WTC11 (cell line): ENCODE results near the gene INPP5K. TPM values are rescaled to one million over a fixed set of nuclear protein-coding genes. Genes with fewer than 3 reads are reported as not detected.

Source experiments
- ATAC-seq: fragments of 200-7000 bp; cut with Tn5 transposase; 2 replicates; pipeline ENCODE4 v1.10.0; 2021; ENCODE audit warnings: mild to moderate bottlenecking, moderate library complexity
- CTCF ChIA-PET: fragments of 300-600 bp; sonication (Branson Sonifier 250); formaldehyde crosslinking; loops from one replicate; lab custom pipeline; 2021; ENCODE audit warnings: antibody characterized with exemption; lab: Charles Lee
- POLR2A ChIA-PET: fragments of 350-600 bp; sonication (Branson Sonifier 250); formaldehyde crosslinking; loops from one replicate; lab custom pipeline; 2021; ENCODE audit warnings: antibody characterized with exemption; lab: Charles Lee
- DNase-seq: peaks from one replicate; pipeline ENCODE4 v3.0.0; 2021; ENCODE audit warnings: low spot score
- H3K27ac Mint-ChIP-seq: 2 replicates; pipeline ENCODE4 v1.8.0; 2021; ENCODE audit warnings: mixed read lengths
- H3K27me3 Mint-ChIP-seq: 2 replicates; pipeline ENCODE4 v1.8.0; 2021; ENCODE audit warnings: low read depth, mild to moderate bottlenecking, moderate library complexity, mixed read lengths
- H3K36me3 Mint-ChIP-seq: 2 replicates; pipeline ENCODE4 v1.8.0; 2021; ENCODE audit warnings: mixed read lengths
- H3K4me1 Mint-ChIP-seq: 2 replicates; pipeline ENCODE4 v1.8.0; 2022; ENCODE audit warnings: mixed read lengths
- H3K4me3 Mint-ChIP-seq: 2 replicates; pipeline ENCODE4 v1.8.0; 2021; ENCODE audit warnings: mild to moderate bottlenecking, moderate library complexity, mixed read lengths
- H3K9me3 Mint-ChIP-seq: 2 replicates; pipeline ENCODE4 v1.8.0; 2021; ENCODE audit warnings: mixed read lengths
- ATF1 ChIP-seq: sonication (generic); formaldehyde crosslinking; IDR thresholded peaks from 2 replicates; pipeline ENCODE4 v1.8.1; 2023; ENCODE audit warnings: mild to moderate bottlenecking, moderate library complexity, missing genetic modification reagents
- CREB1 ChIP-seq: sonication (generic); formaldehyde crosslinking; IDR thresholded peaks from 2 replicates; pipeline ENCODE4 v1.8.0; 2023; ENCODE audit warnings: mild to moderate bottlenecking, missing genetic modification reagents
- FOXJ3 ChIP-seq: sonication (generic); formaldehyde crosslinking; IDR thresholded peaks from 2 replicates; pipeline ENCODE4 v1.9.0; 2021; ENCODE audit warnings: missing genetic modification reagents, mild to moderate bottlenecking, borderline replicate concordance
- GABPB1 ChIP-seq: sonication (generic); formaldehyde crosslinking; IDR thresholded peaks from 2 replicates; pipeline ENCODE4 v1.8.1; 2023; ENCODE audit warnings: mild to moderate bottlenecking, missing genetic modification reagents
- MXD4 ChIP-seq: fragments of 250-450 bp; sonication (Bioruptor Pico); IDR thresholded peaks from 2 replicates; pipeline ENCODE4 v1.8.0; 2021; ENCODE audit warnings: mild to moderate bottlenecking, moderate library complexity, borderline replicate concordance
- NR1H2 ChIP-seq: sonication (generic); formaldehyde crosslinking; IDR thresholded peaks from 2 replicates; pipeline ENCODE4 v1.9.0; 2021; ENCODE audit warnings: mild to moderate bottlenecking, moderate library complexity, missing genetic modification reagents
- RORB ChIP-seq: fragments of 250-450 bp; sonication (Bioruptor Pico); IDR thresholded peaks from 2 replicates; pipeline ENCODE4 v1.9.0; 2021; ENCODE audit warnings: mild to moderate bottlenecking
- TEAD1 ChIP-seq: sonication (generic); formaldehyde crosslinking; IDR thresholded peaks from 2 replicates; pipeline ENCODE4 v1.8.0; 2022; ENCODE audit warnings: mild to moderate bottlenecking, missing genetic modification reagents
- ZNF232 ChIP-seq: sonication (generic); formaldehyde crosslinking; IDR thresholded peaks from 2 replicates; pipeline ENCODE4 v1.8.0; 2022; ENCODE audit warnings: mild to moderate bottlenecking, missing genetic modification reagents
- ZNF263 ChIP-seq: sonication (generic); formaldehyde crosslinking; IDR thresholded peaks from 2 replicates; pipeline ENCODE4 v1.8.1; 2022; ENCODE audit warnings: low read depth, mild to moderate bottlenecking, moderate library complexity, missing genetic modification reagents
- ZNF416 ChIP-seq: fragments of 250-450 bp; sonication (Bioruptor Pico); IDR thresholded peaks from 2 replicates; pipeline ENCODE4 v1.9.0; 2021; ENCODE audit warnings: mild to moderate bottlenecking, inconsistent platforms
- total RNA-seq: library from RNA; stranded (reverse); gene quantifications from 3 replicates; pipeline ENCODE4 v1.2.3, GENCODE V29; 2021
- TF ChIP-seq, protein P1 (sequence below): fragments of 250-450 bp; sonication (Bioruptor Pico); IDR thresholded peaks from 2 replicates; pipeline ENCODE4 v1.8.0; 2021; ENCODE audit warnings: mild to moderate bottlenecking
- TF ChIP-seq, protein P2 (sequence below): sonication (generic); formaldehyde crosslinking; conservative IDR thresholded peaks from 2 replicates; pipeline ENCODE4 v1.8.1; 2022; ENCODE audit warnings: mild to moderate bottlenecking, missing genetic modification reagents
- TF ChIP-seq, protein P3 (sequence below): sonication (generic); formaldehyde crosslinking; IDR thresholded peaks from 2 replicates; pipeline ENCODE4 v1.8.0; 2022; ENCODE audit warnings: missing genetic modification reagents
- TF ChIP-seq, protein P4 (sequence below): sonication (generic); formaldehyde crosslinking; IDR thresholded peaks from 2 replicates; pipeline ENCODE4 v1.8.1; 2023; ENCODE audit warnings: mild to moderate bottlenecking, missing genetic modification reagents, moderate library complexity
- TF ChIP-seq, protein P5 (sequence below): sonication (generic); formaldehyde crosslinking; IDR thresholded peaks from 2 replicates; pipeline ENCODE4 v1.8.1; 2023; ENCODE audit warnings: mild to moderate bottlenecking, missing genetic modification reagents, borderline replicate concordance
- TF ChIP-seq, protein P6 (sequence below): sonication (generic); formaldehyde crosslinking; IDR thresholded peaks from 2 replicates; pipeline ENCODE4 v1.8.0; 2022; ENCODE audit warnings: mild to moderate bottlenecking, missing genetic modification reagents

INPP5K gene
- total RNA-seq, 1 experiment from 2014 or later: 26.8 TPM

DNA sequence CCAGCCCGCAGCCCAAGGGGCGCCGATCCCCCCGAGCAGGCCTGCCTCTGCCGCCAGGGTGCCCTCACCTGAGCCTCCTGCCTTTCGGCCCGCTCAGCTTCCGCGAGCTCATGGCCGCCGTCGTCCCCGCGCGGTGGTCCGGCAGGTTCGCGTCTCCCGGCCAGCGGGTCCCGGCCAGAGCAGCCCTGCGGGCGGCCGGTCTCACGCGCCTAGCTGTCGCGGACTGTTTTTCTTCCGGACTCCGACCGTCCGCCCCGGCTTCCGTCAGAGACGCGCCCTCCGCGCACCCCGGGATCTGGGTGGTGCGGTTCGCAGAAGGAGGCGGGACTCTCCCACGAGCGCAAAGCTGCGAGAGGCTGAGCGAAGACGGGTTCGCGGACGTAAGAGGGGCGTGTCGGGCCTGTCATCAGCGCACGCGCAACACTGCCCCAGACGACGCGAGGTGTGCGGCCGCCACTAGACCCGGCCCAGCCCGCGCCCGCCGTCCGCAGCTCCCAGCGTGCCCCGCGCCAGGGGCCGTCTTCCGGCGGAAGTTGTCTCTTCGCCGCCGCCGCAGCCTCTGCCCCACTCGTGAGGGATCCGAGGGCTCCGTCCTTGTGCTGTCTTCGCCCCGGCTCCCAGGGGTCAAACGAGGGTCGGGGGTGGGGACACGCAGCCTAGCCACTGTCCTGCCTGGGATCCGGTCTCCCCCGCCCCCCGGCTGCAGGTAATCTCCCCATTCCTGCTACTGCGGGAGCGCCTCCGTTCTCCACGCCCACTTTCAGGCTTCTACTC, at the start of gene INPP5K (continued):
- TF ChIP-seq, protein P1, sequence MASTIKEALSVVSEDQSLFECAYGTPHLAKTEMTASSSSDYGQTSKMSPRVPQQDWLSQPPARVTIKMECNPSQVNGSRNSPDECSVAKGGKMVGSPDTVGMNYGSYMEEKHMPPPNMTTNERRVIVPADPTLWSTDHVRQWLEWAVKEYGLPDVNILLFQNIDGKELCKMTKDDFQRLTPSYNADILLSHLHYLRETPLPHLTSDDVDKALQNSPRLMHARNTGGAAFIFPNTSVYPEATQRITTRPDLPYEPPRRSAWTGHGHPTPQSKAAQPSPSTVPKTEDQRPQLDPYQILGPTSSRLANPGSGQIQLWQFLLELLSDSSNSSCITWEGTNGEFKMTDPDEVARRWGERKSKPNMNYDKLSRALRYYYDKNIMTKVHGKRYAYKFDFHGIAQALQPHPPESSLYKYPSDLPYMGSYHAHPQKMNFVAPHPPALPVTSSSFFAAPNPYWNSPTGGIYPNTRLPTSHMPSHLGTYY (CRISPR knock-in tag): no peak
- TF ChIP-seq TEAD1: 0 out of 2 replicates have a peak, but pooled peaks have one; percentile 44
- peak; percentile 57 for TF ChIP-seq GABPB1
- TF ChIP-seq, protein P2, sequence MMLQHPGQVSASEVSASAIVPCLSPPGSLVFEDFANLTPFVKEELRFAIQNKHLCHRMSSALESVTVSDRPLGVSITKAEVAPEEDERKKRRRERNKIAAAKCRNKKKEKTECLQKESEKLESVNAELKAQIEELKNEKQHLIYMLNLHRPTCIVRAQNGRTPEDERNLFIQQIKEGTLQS (CRISPR knock-in tag): no peak
- peak; percentile 66; the same call in 1 of the 2 replicates for TF ChIP-seq CREB1

DNA sequence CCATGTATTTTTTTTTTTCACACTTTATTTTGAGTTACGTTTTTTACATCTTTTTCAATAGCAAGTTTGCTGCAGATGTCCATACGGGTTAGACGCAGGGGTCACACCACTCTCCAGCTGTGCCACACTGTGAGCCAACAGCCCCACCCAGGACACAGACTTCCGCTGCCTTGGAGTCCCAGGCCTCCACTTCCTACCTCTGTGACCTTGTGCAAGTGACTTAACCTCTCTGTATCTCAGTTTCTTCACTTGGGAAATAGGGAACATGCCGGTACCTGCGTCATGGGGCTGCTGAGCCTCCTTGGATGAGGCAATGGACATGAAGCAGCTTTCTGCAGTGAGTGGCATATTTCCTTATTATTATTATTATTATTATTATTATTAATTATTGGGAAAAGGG, 49.5 kb upstream of the INPP5K start:
- Mint-ChIP-seq H3K4me1 (peaks cover 36% of the 10 kb centered on the region), H3K27me3 (peaks cover 10% of the 10 kb centered on the region), H3K27ac (no peak overlapping the region), H3K4me3 (no peak overlapping the region), H3K9me3 (no peaks in the 10 kb centered on the region), H3K36me3 (no peaks in the 10 kb centered on the region)
- ChIA-PET CTCF (interaction anchor here (0.6 kb wide), 1 partner anchor 83 kb away, joined by 5 read pairs; the partner anchor contains the start of gene RILP), POLR2A (no interaction called here)
- DNase-seq: no peak
- TF ChIP-seq ZNF416 (CRISPR knock-in tag) (no peak), ZNF232 (CRISPR knock-in tag) (no peak)
- TF ChIP-seq, protein P3, sequence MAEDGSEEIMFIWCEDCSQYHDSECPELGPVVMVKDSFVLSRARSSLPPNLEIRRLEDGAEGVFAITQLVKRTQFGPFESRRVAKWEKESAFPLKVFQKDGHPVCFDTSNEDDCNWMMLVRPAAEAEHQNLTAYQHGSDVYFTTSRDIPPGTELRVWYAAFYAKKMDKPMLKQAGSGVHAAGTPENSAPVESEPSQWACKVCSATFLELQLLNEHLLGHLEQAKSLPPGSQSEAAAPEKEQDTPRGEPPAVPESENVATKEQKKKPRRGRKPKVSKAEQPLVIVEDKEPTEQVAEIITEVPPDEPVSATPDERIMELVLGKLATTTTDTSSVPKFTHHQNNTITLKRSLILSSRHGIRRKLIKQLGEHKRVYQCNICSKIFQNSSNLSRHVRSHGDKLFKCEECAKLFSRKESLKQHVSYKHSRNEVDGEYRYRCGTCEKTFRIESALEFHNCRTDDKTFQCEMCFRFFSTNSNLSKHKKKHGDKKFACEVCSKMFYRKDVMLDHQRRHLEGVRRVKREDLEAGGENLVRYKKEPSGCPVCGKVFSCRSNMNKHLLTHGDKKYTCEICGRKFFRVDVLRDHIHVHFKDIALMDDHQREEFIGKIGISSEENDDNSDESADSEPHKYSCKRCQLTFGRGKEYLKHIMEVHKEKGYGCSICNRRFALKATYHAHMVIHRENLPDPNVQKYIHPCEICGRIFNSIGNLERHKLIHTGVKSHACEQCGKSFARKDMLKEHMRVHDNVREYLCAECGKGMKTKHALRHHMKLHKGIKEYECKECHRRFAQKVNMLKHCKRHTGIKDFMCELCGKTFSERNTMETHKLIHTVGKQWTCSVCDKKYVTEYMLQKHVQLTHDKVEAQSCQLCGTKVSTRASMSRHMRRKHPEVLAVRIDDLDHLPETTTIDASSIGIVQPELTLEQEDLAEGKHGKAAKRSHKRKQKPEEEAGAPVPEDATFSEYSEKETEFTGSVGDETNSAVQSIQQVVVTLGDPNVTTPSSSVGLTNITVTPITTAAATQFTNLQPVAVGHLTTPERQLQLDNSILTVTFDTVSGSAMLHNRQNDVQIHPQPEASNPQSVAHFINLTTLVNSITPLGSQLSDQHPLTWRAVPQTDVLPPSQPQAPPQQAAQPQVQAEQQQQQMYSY: no peak
- ATAC-seq: no peak

DNA sequence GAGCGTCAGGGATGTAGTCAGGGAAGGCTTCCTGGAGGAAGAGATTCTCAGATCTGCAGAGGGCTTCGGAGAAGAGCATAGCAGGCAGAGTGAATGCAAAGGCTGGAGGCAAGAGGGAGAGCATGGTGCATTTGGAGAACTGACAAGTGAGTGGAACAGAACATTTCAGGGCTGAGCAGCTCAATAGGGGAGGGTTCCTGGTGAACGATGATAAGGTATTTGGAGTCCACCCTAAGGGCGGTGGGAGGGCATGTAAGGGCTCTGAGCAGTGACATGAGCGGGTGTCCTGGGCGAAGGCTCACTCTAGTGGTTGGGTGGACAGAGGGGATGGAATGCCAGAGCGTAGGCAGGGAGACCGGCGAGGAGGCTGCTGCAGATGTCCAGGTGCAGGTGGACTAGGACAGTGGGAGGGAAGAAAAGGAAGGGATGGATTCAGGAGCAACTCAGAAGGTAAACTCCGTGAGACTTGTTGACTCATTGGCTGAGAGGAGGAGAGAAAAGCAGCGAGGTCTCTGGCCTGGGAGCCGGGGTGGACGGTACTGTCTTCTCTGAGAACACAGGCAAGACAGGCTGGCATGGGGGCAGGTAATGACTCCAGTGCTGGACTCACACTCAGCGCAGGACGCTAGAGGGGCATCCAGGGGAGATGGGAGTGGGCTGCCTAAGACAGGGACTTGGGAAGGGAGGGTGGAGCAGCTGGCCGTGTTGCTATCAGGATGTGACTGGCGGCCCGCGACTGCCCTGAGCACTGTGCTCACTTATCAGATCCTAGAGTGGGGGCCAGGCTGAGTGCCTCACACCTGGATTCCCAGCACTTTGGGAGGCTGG, 47.6 kb upstream of the INPP5K start:
- ATAC-seq (no peak), DNase-seq (no peak)
- POLR2A ChIA-PET: interaction anchor here (0.6 kb wide), 1 partner anchor 40 kb away, joined by 4 read pairs; no protein-coding TSS in a partner anchor
- peak overlapping the region; percentile 46 for H3K4me3 Mint-ChIP-seq
- CTCF ChIA-PET: interaction anchor here (0.8 kb wide), 1 partner anchor 11 kb away, joined by 3 read pairs; no protein-coding TSS in a partner anchor
- H3K27ac Mint-ChIP-seq: peak overlapping the region; percentile 85
- H3K27me3 Mint-ChIP-seq: peaks cover 10% of the 10 kb centered on the region
- no peaks in the 10 kb centered on the region for H3K9me3 Mint-ChIP-seq
- peaks cover 42% of the 10 kb centered on the region for H3K4me1 Mint-ChIP-seq
- no peaks in the 10 kb centered on the region for H3K36me3 Mint-ChIP-seq
- TF ChIP-seq ZNF263 (CRISPR knock-in tag) (no peak), ATF1 (CRISPR knock-in tag) (no peak), RORB (no peak), TEAD1 (no peak), FOXJ3 (CRISPR knock-in tag) (no peak), NR1H2 (no peak), MXD4 (CRISPR knock-in tag) (no peak)
- TF ChIP-seq, protein P4, sequence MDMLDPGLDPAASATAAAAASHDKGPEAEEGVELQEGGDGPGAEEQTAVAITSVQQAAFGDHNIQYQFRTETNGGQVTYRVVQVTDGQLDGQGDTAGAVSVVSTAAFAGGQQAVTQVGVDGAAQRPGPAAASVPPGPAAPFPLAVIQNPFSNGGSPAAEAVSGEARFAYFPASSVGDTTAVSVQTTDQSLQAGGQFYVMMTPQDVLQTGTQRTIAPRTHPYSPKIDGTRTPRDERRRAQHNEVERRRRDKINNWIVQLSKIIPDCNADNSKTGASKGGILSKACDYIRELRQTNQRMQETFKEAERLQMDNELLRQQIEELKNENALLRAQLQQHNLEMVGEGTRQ (CRISPR knock-in tag): no peak
- TF ChIP-seq, protein P5, sequence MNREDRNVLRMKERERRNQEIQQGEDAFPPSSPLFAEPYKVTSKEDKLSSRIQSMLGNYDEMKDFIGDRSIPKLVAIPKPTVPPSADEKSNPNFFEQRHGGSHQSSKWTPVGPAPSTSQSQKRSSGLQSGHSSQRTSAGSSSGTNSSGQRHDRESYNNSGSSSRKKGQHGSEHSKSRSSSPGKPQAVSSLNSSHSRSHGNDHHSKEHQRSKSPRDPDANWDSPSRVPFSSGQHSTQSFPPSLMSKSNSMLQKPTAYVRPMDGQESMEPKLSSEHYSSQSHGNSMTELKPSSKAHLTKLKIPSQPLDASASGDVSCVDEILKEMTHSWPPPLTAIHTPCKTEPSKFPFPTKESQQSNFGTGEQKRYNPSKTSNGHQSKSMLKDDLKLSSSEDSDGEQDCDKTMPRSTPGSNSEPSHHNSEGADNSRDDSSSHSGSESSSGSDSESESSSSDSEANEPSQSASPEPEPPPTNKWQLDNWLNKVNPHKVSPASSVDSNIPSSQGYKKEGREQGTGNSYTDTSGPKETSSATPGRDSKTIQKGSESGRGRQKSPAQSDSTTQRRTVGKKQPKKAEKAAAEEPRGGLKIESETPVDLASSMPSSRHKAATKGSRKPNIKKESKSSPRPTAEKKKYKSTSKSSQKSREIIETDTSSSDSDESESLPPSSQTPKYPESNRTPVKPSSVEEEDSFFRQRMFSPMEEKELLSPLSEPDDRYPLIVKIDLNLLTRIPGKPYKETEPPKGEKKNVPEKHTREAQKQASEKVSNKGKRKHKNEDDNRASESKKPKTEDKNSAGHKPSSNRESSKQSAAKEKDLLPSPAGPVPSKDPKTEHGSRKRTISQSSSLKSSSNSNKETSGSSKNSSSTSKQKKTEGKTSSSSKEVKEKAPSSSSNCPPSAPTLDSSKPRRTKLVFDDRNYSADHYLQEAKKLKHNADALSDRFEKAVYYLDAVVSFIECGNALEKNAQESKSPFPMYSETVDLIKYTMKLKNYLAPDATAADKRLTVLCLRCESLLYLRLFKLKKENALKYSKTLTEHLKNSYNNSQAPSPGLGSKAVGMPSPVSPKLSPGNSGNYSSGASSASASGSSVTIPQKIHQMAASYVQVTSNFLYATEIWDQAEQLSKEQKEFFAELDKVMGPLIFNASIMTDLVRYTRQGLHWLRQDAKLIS: no peak
- TF ChIP-seq, protein P6, sequence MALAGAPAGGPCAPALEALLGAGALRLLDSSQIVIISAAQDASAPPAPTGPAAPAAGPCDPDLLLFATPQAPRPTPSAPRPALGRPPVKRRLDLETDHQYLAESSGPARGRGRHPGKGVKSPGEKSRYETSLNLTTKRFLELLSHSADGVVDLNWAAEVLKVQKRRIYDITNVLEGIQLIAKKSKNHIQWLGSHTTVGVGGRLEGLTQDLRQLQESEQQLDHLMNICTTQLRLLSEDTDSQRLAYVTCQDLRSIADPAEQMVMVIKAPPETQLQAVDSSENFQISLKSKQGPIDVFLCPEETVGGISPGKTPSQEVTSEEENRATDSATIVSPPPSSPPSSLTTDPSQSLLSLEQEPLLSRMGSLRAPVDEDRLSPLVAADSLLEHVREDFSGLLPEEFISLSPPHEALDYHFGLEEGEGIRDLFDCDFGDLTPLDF (CRISPR knock-in tag): no peak
- TF ChIP-seq, protein P2 (CRISPR knock-in tag): no peak
- TF ChIP-seq, protein P1 (CRISPR knock-in tag): no peak
